ENCODE results near the gene TANC2. TPM values are rescaled to one million over a fixed set of nuclear protein-coding genes. Genes with fewer than 3 reads are reported as not detected.

TANC2 gene
- total RNA-seq, 1 experiment from 2014 or later, result 53.2 TPM

- BruUV-seq (replicated peaks), result no TSS peak
- no peak overlapping the region for H2AFZ ChIP-seq (ENCODE audit: low read depth, low read length, poor library complexity, severe bottlenecking)
- peaks cover 7% of the 10 kb centered on the region; the same call in 1 of the 2 replicates for H4K20me1 ChIP-seq (ENCODE audit: insufficient read depth)
- H3K27me3 ChIP-seq (ENCODE audit: insufficient read depth, low read length), result no peaks in the 10 kb centered on the region
- H3K4me3 ChIP-seq (replicated peaks in 1 of 2; ENCODE audit: low read depth in 1 of 2, low read length in 2 of 2), result no peak overlapping the region
- no peak overlapping the region for H3K4me2 ChIP-seq (ENCODE audit: low read length)
- intact Hi-C loops (cut with micrococcal nuclease), result no loop called here
- H3K36me3 ChIP-seq (ENCODE audit: control insufficient read depth in 1 of 2, insufficient read depth in 2 of 2, low read length in 2 of 2), result no peaks in the 10 kb centered on the region
- H3K9me3 ChIP-seq (ENCODE audit: control insufficient read depth in 1 of 2, insufficient read depth in 1 of 2, low read depth in 1 of 2, low read length in 2 of 2), result no peaks in the 10 kb centered on the region; a peak in 1 of 4 replicates
- no peaks in the 10 kb centered on the region for H3K9me2 ChIP-seq (ENCODE audit: insufficient read depth)
- DNase-seq (ENCODE audit: low read depth, low spot score) (no peak), ATAC-seq (no peak)
- CTCF ChIA-PET, result no interaction called here
- RAD21 ChIA-PET (ENCODE audit: low non-redundant PET in 1 of 2, low total read pairs in 2 of 2, uncharacterized antibody in 2 of 2, unreplicated experiment in 2 of 2), result no interaction called here
- no peak overlapping the region for H3K9ac ChIP-seq (ENCODE audit: low read length)
- H3K27ac ChIP-seq (ENCODE audit: low read depth, low read length), result no peak overlapping the region
- H3K4me1 ChIP-seq (ENCODE audit: control insufficient read depth in 1 of 2, insufficient read depth in 2 of 2, low read length in 2 of 2), result no peaks in the 10 kb centered on the region
- peaks cover 68% of the 10 kb centered on the region for H3K79me2 ChIP-seq (ENCODE audit: insufficient read depth, low read length)
- TF ChIP-seq TCF7L2 (IDR thresholded peaks at IDR 0.05; ENCODE audit: borderline replicate concordance, extremely low read depth, insufficient read depth, insufficient read length) (no peak), POLR2AphosphoS5 (IDR thresholded peaks at IDR 0.05; ENCODE audit: low read depth, low read length) (no peak), SRF (IDR thresholded peaks at IDR 0.05; ENCODE audit: low read depth) (no peak), ELF1 (IDR thresholded peaks at IDR 0.05; ENCODE audit: borderline replicate concordance, low read depth) (no peak), SIN3A (IDR thresholded peaks at IDR 0.05; ENCODE audit: low read depth) (no peak), RAD21 (IDR thresholded peaks at IDR 0.05; ENCODE audit: low read depth) (no peak), JUND (IDR thresholded peaks at IDR 0.05) (no peak), CTCF (IDR thresholded peaks at IDR 0.05 in 2 of 3, conservative IDR thresholded peaks at IDR 0.05 in 1 of 3; ENCODE audit: borderline replicate concordance in 1 of 3, insufficient read depth in 1 of 3, low read depth in 2 of 3, low read length in 2 of 3) (no peak), FOSL1 (IDR thresholded peaks at IDR 0.05; ENCODE audit: low read depth) (no peak), YY1 (IDR thresholded peaks at IDR 0.05; ENCODE audit: extremely low read depth, insufficient replicate concordance, low read depth, low read length) (no peak), ZNF274 (IDR thresholded peaks at IDR 0.05; ENCODE audit: low read depth, low read length) (no peak), CEBPB (IDR thresholded peaks at IDR 0.05; ENCODE audit: low read depth) (no peak), ATF3 (IDR thresholded peaks at IDR 0.05) (no peak), EGR1 (IDR thresholded peaks at IDR 0.05; ENCODE audit: low read depth) (no peak), SP1 (IDR thresholded peaks at IDR 0.05; ENCODE audit: low read depth) (no peak), MAX (IDR thresholded peaks at IDR 0.05) (no peak), ZFX (IDR thresholded peaks at IDR 0.05) (no peak), ZBTB33 (IDR thresholded peaks at IDR 0.05; ENCODE audit: extremely low read depth, insufficient replicate concordance, low read length) (no peak), POLR2A (IDR thresholded peaks at IDR 0.05; ENCODE audit: borderline replicate concordance, extremely low read depth, insufficient read depth, insufficient read length) (no peak)
- POLR2A ChIA-PET, result no interaction called here
Measured at GRCh38 chr17:62989501-62989900, 23.5 kb downstream of the TANC2 start.

Measured in HCT116 (cell line).